ENCODE results near the gene LRRC3C.

The LRRC3C gene

GRCh38 chr17:39955726-39956225 is 28.2 kb downstream of the LRRC3C start:
- H3K4me2 ChIP-seq (ENCODE audit: low read depth, low read length, poor library complexity, severe bottlenecking): no peak overlapping the region
- H3K9me3 ChIP-seq (ENCODE audit: insufficient read depth, low read depth, low read length): no peaks in the 10 kb centered on the region
- H3K4me3 ChIP-seq (ENCODE audit: low read length, poor library complexity, severe bottlenecking): no peak overlapping the region
- no peaks in the 10 kb centered on the region for H3K79me2 ChIP-seq (ENCODE audit: insufficient read depth, low read length)
- H3K27me3 ChIP-seq (ENCODE audit: insufficient read depth, low read length, poor library complexity, severe bottlenecking): no peaks in the 10 kb centered on the region
- TF ChIP-seq CTCF (conservative IDR thresholded peaks at IDR 0.05; ENCODE audit: low read length) (no peak), EZH2phosphoT487 (IDR thresholded peaks at IDR 0.05; ENCODE audit: borderline replicate concordance) (no peak)
- H4K20me1 ChIP-seq (ENCODE audit: insufficient read depth, low read length, poor library complexity, severe bottlenecking): no peaks in the 10 kb centered on the region
- H3K36me3 ChIP-seq (ENCODE audit: insufficient read depth, low read length): no peaks in the 10 kb centered on the region
- no peak overlapping the region for H3K9ac ChIP-seq (ENCODE audit: low read depth, low read length, poor library complexity, severe bottlenecking)
- no peaks in the 10 kb centered on the region for H3K4me1 ChIP-seq (ENCODE audit: insufficient read depth, low read length, poor library complexity, severe bottlenecking)
- H3K9me2 ChIP-seq (replicated peaks; ENCODE audit: low read depth, low read length): no peaks in the 10 kb centered on the region
- no peak overlapping the region for H2AFZ ChIP-seq (ENCODE audit: low read length)
- H3F3A ChIP-seq (ENCODE audit: low read depth): no peaks in the 10 kb centered on the region

GRCh38 chr17:39960524-39961041 is 33.1 kb downstream of the LRRC3C start:
- Histone ChIP-seq H3K36me3 (ENCODE audit: insufficient read depth, low read length) (no peaks in the 10 kb centered on the region), H4K20me1 (ENCODE audit: insufficient read depth, low read length, poor library complexity, severe bottlenecking) (no peaks in the 10 kb centered on the region), H2AFZ (ENCODE audit: low read length) (no peak overlapping the region), H3K4me2 (ENCODE audit: low read depth, low read length, poor library complexity, severe bottlenecking) (no peak overlapping the region), H3F3A (ENCODE audit: low read depth) (no peaks in the 10 kb centered on the region), H3K9me3 (ENCODE audit: insufficient read depth, low read depth, low read length) (no peaks in the 10 kb centered on the region), H3K9ac (ENCODE audit: low read depth, low read length, poor library complexity, severe bottlenecking) (no peak overlapping the region), H3K27me3 (ENCODE audit: insufficient read depth, low read length, poor library complexity, severe bottlenecking) (no peaks in the 10 kb centered on the region), H3K4me3 (ENCODE audit: low read length, poor library complexity, severe bottlenecking) (no peak overlapping the region), H3K4me1 (ENCODE audit: insufficient read depth, low read length, poor library complexity, severe bottlenecking) (no peaks in the 10 kb centered on the region), H3K9me2 (replicated peaks; ENCODE audit: low read depth, low read length) (no peaks in the 10 kb centered on the region), H3K79me2 (ENCODE audit: insufficient read depth, low read length) (no peaks in the 10 kb centered on the region)
- TF ChIP-seq EZH2phosphoT487 (IDR thresholded peaks at IDR 0.05; ENCODE audit: borderline replicate concordance) (no peak), CTCF (conservative IDR thresholded peaks at IDR 0.05; ENCODE audit: low read length) (no peak)

DNA sequence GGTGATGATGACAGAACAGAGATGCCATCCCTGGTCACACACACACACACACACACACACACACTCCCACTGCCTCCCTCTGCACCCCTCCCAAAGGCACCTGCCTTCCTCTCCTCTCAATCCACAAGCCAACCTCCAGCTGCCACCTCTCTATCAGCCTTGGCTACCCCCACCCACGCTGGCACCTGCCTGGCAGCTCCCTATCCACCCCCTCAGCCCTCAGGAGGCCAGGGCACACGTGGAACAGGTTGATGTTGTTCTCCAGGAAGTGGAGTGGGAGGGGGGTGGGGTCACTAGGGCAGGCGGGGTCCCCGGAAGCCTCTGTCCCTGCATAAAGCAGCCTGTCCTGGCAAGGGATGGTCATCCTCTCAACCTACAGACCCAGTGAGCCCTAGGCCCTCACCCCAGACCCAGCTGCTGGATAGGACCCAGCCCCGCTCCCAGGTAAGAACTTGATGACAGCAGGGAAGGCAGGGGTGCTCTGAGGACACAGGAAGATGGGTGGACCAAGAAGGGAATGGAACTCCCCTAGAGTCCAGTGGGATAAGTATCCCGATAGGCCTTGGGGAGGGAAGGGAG is 35.2 kb downstream of the LRRC3C start, which contains the start of gene GSDMA:
Gene GSDMA, plus strand, starts transcription at position 363 of the 579 bp plus-strand sequence. CDS start 2,684 bp downstream, outside the sequence.
- H3K9me2 ChIP-seq (replicated peaks; ENCODE audit: low read depth, low read length): no peaks in the 10 kb centered on the region
- no peaks in the 10 kb centered on the region for H3F3A ChIP-seq (ENCODE audit: low read depth)
- H2AFZ ChIP-seq (ENCODE audit: low read length): no peak within 1 kb of the TSS
- H3K9me3 ChIP-seq (ENCODE audit: insufficient read depth, low read depth, low read length): no peaks in the 10 kb centered on the region
- no peaks in the 10 kb centered on the region for H3K79me2 ChIP-seq (ENCODE audit: insufficient read depth, low read length)
- no peak within 1 kb of the TSS for H3K4me2 ChIP-seq (ENCODE audit: low read depth, low read length, poor library complexity, severe bottlenecking)
- H3K9ac ChIP-seq (ENCODE audit: low read depth, low read length, poor library complexity, severe bottlenecking): no peak within 1 kb of the TSS
- no peaks in the 10 kb centered on the region for H3K4me1 ChIP-seq (ENCODE audit: insufficient read depth, low read length, poor library complexity, severe bottlenecking)
- no peaks in the 10 kb centered on the region for H3K27me3 ChIP-seq (ENCODE audit: insufficient read depth, low read length, poor library complexity, severe bottlenecking)
- no peaks in the 10 kb centered on the region for H3K36me3 ChIP-seq (ENCODE audit: insufficient read depth, low read length)
- TF ChIP-seq CTCF (conservative IDR thresholded peaks at IDR 0.05; ENCODE audit: low read length) (no peak), EZH2phosphoT487 (IDR thresholded peaks at IDR 0.05; ENCODE audit: borderline replicate concordance) (no peak)
- H3K4me3 ChIP-seq (ENCODE audit: low read length, poor library complexity, severe bottlenecking): no peak within 1 kb of the TSS
- H4K20me1 ChIP-seq (ENCODE audit: insufficient read depth, low read length, poor library complexity, severe bottlenecking): no peaks in the 10 kb centered on the region

Data from Loucy (cell line).